DMS79 (cell line): ENCODE results near the gene FOXA1.

ENCODE experiments used
- DNase-seq: peaks from one replicate; lab custom pipeline; 2025; lab: John Stamatoyannopoulos, UW

The FOXA1 gene

DNA sequence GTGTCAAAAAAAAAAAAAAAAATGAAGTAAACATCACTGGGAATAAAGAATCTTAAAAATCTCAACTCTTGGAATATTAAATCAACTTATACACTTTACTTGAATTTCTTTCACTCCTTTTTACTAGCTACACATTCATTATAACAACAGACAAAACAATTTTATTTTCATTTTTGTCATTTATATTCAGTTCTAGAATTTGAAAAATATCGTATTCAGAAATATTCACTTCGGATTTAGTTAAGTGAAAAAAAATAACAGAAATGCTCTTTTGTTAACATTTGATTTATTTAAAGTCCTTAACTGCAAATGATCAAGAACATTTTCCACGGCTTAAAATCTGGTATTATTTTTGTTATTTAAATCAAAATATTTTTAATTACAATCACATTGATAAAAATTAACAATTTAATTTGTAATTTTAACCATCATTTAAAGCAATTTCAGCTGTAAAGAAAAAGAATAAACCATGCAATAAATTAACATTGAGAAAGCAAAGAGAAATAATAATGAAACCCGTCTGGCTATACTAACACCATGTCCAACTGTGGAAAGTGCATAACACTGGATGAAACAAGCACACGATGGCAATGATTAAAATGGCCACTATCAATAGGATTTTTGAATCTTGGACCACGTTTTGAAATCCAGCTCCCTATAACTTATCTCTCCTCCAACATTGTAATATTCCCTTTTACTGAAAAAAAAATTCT is 5.2 kb downstream of the FOXA1 start:
- peak; percentile 22 for DNase-seq

DNA sequence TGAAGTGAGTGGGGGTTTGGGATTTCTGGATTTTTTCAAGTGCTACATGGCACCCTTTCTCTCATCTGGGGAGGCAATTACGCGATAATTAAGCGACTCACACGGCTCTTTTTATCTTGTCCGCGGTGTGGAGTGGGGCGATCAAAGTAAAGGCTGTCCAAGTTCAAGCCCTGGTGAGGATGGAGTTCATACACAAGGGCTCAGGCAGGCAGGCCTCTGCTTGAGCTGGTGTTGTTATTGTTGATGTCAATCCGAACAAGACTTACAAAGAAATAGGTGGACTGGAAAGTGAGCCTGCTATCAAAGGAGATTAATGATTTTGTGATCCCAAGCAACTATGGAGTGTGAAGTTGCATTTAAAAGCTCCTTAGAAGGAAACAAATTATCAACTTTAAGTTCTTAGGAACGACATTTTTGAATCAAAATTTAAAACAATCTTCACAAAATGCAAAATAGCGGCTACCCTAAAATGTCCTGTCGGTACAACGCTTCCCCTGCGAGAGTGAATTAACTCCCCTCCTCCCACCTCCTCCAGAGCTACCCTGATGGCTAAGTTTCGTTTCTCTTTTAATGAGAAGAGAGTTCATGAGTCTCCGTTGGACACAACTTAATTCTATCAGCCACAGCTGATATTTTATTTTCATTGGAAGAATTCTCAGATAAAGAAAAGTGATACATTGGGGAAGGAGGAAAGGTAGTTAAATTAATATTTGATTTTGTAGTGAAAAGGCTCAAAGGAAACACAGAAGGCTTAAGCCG is 5.9 kb downstream of the FOXA1 start:
- peak; percentile 24 for DNase-seq

DNA sequence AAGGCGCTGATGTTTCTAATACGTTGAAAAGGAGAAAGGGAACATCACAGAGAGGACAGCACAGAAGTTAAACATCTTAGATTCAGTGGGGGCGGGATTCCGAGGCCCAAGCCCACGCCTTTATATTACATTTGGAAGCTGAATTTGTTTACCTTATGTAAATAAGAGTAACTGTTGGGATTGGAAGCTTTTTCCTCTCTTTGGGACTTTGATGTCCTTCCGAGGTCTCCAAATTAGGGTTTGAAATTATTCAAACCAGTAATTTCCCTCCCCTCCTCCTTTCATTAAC is 6.4 kb downstream of the FOXA1 start:
- peak; percentile 9 for DNase-seq

GRCh38 chr14:37587881-37588666 is 7.0 kb downstream of the FOXA1 start:
- DNase-seq: no peak

DNA sequence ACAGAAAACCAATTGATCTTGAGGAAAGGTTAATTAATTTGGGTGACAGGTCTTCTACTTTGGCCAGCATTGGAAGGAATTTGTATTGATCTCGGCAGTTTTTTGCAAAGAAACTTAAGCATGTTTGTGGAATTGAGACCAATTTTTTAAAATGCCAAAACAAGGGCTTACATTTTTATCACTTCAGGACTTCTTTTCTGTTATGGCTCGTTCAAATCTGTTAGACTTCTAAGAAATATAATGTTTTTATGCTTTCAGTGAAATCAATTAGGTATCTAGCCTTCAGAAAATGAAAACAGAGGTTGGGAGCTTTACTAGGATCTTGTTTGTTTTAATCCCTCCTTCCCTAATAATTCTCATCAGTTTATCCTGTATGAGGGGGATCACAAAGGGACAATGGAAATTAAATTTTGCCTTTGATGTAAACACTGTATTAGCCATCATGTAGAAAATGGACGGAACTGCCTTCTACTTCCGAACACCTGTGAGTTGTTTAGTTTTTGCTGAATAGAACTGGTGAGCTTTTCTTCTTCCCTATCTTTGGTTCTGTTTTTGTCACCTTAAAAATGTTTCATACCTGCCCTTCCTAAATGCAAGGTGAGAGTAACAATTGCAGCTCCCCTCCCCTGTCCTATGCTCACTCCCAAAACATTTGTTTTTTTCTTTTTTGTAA is 7.8 kb downstream of the FOXA1 start:
- DNase-seq: no peak

DNA sequence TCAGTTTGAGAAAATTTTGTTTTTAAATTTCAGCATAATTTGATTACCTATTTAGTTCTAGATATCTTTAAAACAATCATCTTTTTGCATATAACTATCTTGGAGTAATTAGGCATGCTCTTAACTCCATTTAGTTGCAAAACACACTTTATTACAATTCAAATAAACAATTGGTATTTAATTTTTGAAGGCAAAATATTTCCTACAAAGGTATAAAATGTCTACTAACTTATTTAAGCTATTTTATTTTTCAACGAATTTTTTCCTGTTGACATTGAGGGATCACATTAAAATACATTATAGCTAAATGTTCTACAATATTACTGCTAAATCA is 8.3 kb downstream of the FOXA1 start:
- no peak for DNase-seq

GRCh38 chr14:37585971-37586796 is 8.9 kb downstream of the FOXA1 start:
- DNase-seq: no peak

- DNase-seq: peak; percentile 36
Observed at GRCh38 chr14:37585101-37585511, 9.9 kb downstream of the FOXA1 start.

DNA sequence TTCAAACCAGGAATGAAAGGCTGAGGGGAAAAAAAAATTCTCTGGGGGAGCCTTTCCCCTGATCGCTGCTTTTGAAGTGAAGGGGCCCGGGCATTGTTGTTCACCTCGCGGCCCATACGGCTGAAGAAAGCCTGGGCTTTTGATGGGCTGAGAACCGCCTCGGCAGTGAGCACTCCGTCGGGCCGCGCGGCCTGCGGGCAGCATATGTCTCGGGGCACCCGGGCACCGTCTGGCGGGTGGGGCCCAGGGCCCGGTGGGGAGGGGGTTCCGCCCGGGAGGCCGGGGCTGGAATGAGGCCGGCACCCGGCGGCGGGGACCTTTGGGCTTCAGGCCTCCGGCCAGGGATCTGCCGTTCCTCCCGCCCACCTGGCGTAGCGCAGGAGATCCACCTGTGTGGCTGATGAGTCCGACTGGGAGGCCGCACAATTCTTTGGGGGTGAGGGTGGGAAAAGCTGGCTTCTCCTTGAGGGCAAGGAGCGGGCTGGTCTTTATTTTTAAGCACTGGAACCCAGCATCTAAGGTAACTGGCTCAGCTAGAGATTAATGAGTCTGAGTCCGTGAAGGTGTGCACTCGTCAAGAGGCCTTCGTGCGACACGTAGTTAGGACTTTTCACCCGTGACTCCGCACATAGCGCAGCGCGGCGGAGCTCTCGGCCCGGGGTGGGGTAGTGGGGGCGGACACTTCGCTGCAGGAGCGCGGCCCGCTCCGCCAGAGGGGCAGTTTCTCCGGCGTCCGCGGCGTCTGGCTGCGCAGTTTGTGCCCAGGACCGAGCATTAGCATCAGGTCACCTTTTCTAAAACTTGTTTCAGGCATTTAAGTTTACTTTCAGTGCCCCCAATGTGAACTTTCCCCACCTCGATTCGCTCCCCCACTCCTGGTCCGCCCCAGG is 10.6 kb downstream of the FOXA1 start:
- peak; percentile 33 for DNase-seq

DNA sequence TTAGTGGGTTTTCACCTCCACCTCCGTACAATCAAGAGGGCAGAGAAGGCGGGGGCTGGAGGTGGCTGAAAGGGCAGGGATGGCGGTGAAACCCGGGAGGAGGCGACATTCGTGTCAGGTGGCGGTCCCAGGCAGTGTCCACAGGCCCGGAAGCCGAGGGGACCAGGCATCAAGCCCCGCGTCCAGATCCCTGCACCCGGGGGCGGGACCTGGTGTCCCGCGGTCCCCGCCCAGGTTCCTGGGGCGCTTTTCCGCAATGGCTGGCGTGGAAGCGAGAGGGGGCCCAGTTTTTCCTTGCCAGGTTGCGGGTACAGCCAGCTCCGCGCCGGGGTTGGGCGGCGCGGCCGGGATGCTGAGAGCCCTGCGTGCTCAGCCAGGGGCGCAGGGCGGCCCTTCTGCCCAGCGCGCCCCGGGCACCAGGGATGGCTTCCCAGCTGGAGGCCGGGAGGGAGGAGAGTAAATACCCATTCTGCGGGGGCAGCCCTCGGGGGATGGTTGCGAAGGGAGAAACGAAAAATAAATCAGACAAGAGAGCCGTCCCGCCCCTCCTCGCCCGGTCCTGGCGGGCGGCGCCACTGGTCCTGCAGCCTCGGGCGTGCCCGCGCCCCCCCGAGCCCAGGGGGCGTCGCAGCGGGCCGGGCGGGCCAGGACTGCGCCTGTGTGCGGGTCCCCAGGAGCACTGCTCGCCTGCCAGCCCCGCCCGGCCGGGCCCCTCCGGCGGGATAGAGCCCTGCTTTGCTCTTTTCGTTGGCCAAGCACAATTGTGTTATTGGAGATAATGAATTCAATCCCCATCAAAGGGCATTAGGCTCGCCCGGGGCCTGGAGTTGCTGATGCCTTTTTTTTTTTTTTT is 11.5 kb downstream of the FOXA1 start:
- DNase-seq: peak; percentile 85

- no peak for DNase-seq
Observed at GRCh38 chr14:37580146-37580545, 14.9 kb downstream of the FOXA1 start.

- DNase-seq: no peak
Observed at GRCh38 chr14:37579274-37579673, 15.8 kb downstream of the FOXA1 start.

- DNase-seq: no peak
Observed at GRCh38 chr14:37573356-37573755, 21.7 kb downstream of the FOXA1 start.

- no peak for DNase-seq
Observed at GRCh38 chr14:37571391-37571790, 23.7 kb downstream of the FOXA1 start.

DNA sequence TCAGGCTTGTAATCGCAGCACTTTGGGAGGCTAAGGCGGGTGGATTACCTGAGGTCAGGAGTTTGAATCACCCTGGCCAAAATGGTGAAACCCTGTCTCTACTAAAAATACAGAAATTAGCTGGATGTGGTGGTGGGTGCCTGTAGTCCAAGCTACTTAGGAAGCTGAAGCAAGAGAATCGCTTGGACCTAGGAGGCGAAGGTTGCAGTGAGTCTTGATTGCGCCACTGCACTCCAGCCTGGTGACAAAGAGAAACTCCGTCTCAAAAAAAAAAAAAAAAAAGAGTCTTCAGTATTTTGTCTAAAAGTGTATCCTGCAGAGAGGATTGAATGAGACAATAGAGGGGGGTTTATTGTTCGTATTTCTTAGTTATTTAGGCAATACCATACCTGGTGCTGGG is 25.3 kb downstream of the FOXA1 start:
- no peak for DNase-seq

DNA sequence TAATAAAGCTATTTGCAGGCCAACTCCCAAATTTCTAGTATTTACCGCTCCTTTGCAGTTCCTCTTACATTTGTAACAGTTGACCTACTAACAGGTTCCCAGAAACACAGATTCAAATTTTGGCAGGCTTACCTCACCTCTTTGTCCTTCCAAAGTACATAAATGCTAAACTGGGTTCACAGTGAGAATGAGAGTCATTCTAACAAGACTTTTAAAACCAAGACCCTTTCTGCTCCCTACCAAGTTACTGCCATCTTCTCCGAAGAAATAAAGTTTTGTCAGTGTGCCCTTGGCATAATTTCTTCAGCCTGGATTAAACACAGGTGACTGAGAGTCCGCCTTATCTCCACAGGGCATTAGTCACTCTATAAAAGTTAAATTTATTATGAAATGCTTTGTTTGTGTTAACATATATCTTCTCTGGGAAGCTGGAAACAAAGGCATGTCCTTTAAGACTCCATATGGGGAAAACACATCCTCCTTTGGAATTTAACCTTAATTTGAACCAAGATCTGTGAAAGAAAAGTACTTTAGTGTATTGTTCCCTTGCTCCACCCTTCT is 28.2 kb downstream of the FOXA1 start:
- DNase-seq: no peak

- DNase-seq: no peak
Observed at GRCh38 chr14:37565550-37565949, 29.5 kb downstream of the FOXA1 start.

- no peak for DNase-seq
Observed at GRCh38 chr14:37563189-37563588, 31.9 kb downstream of the FOXA1 start.

GRCh38 chr14:37559386-37559785 is 35.7 kb downstream of the FOXA1 start:
- DNase-seq: no peak
